Prostate gland (tissue), 2 donors: ENCODE results near the gene TSPAN15. TPM values are rescaled to one million over a fixed set of nuclear protein-coding genes. Genes with fewer than 3 reads are reported as not detected.

Experiments
- DNase-seq: peaks from one replicate; pipeline ENCODE4 v3.0.0-alpha.2; 2019; ENCODE audit warnings: low spot score
- H3K27ac ChIP-seq, 2 donors: fragments of 200-600 bp; sonication (generic); 2 replicates each; pipeline ENCODE4 v1.5.1; 2017 to 2019
- H3K27me3 ChIP-seq: fragments of 200-600 bp; sonication (generic); replicated peaks from 2 replicates; pipeline ENCODE4 v1.5.1; 2019; ENCODE audit not compliant: insufficient read depth
- H3K36me3 ChIP-seq, 2 donors: fragments of 200-600 bp; sonication (generic); 1 replicate in 1 of 2; 2 replicates in 1 of 2; pipeline versions ENCODE4 v1.5.1 to v1.8.1; 2017 to 2019
- H3K4me1 ChIP-seq: fragments of 200-600 bp; sonication (generic); replicated peaks from 2 replicates; pipeline ENCODE4 v1.5.1; 2019
- H3K4me3 ChIP-seq, 2 donors: fragments of 200-600 bp; sonication (generic); 2 replicates each; pipeline ENCODE4 v1.5.1; 2017 to 2019
- H3K9me3 ChIP-seq: fragments of 200-600 bp; sonication (generic); 2 replicates; pipeline ENCODE4 v1.5.1; 2017
- POLR2A ChIP-seq: fragments of 450-650 bp; IDR thresholded peaks from one replicate; pipeline ENCODE4 v1.6.1; 2016; ENCODE audit warnings: antibody characterized with exemption, mild to moderate bottlenecking
- POLR2AphosphoS5 ChIP-seq: sonication (generic); formaldehyde crosslinking; IDR thresholded peaks from one replicate; pipeline ENCODE4 v1.6.1; 2017; ENCODE audit warnings: antibody characterized with exemption
- WGBS: methylation state at CpG from one replicate; pipeline ENCODE4 v1.1.5; 2018; 5-methylcytosine and 5-hydroxymethylcytosine counted together
- intact Hi-C: fragments of 100-400 bp; cut with DNase I; formaldehyde crosslinking; loops from one replicate; pipeline ENCODE4 v1.14.2; 2022
- total RNA-seq, 2 donors: library from RNA; depleted of rRNA; stranded (reverse); fragments of >200 nt; gene quantifications; one replicate each; pipeline ENCODE4 v1.1.0, GENCODE V29; 2016
- TF ChIP-seq, protein P1 (sequence below), 4 experiments: fragments of 200-600 bp in 2 of 4; fragments of 450-650 bp in 2 of 4; sonication (generic) in 2 of 4; IDR thresholded peaks; 1 replicate in 3 of 4; 2 replicates in 1 of 4; pipeline ENCODE4 v1.5.1; 2016 to 2019; ENCODE audit warnings: antibody characterized with exemption in 4 of 4, mild to moderate bottlenecking in 2 of 4, moderate library complexity in 2 of 4

The TSPAN15 gene
- total RNA-seq, 2 donors from 2014 or later: 78.8 to 85.3 TPM

DNA sequence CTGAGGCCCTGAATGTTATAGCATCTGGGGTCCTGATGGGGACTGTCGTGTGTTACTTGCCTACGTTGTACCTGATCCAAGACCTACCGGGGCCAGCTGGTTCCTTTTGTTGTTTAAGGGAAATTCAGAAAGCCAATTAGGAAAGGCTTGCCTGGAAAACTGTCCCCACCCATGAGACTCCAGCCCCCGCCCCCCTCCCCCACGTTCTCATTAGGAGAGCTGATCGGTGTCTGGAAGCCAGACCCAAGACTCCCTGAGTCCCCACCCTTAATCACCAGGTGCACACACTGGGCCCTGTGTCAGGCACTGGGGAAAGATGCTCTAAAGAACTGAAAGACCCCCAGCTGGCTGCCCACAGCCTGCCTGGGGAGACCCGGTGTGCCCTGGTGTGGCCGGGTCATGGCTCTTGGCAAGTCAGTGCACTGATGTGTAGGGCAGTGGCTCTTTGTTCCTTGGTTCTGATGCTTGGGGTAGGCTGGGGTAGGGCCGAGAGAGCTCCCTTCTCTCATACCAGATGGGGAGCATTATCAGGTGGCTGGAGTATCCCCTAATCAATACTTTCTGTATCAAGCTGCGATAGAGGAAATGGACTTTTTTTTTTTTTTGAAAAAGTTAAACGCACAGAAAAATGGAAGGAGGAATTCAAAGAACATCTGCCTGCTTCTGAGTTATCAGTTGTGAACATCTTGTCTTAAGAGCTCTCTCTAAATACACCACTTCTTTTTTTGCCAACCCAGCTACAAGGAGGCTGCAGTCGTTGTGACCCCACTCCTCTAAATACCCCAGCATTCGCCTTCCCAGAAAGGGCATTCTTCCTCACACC, 16.9 kb downstream of the TSPAN15 start:
- Histone ChIP-seq H3K36me3 (no peaks in the 10 kb centered on the region), H3K4me3 (no peak overlapping the region), H3K27ac (peak overlapping the region; percentile 17 to 30), H3K27me3 (no peaks in the 10 kb centered on the region), H3K9me3 (no peaks in the 10 kb centered on the region), H3K4me1 (peaks cover 2% of the 10 kb centered on the region)
- intact Hi-C loops: no loop called here
- no peak for DNase-seq
- 51% methylated on average over 13 of the region's 13 CpGs for WGBS
- TF ChIP-seq POLR2A (no peak), POLR2AphosphoS5 (no peak)
- TF ChIP-seq, protein P1, sequence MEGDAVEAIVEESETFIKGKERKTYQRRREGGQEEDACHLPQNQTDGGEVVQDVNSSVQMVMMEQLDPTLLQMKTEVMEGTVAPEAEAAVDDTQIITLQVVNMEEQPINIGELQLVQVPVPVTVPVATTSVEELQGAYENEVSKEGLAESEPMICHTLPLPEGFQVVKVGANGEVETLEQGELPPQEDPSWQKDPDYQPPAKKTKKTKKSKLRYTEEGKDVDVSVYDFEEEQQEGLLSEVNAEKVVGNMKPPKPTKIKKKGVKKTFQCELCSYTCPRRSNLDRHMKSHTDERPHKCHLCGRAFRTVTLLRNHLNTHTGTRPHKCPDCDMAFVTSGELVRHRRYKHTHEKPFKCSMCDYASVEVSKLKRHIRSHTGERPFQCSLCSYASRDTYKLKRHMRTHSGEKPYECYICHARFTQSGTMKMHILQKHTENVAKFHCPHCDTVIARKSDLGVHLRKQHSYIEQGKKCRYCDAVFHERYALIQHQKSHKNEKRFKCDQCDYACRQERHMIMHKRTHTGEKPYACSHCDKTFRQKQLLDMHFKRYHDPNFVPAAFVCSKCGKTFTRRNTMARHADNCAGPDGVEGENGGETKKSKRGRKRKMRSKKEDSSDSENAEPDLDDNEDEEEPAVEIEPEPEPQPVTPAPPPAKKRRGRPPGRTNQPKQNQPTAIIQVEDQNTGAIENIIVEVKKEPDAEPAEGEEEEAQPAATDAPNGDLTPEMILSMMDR (IDR thresholded peaks at IDR 0.05): no peak

DNA sequence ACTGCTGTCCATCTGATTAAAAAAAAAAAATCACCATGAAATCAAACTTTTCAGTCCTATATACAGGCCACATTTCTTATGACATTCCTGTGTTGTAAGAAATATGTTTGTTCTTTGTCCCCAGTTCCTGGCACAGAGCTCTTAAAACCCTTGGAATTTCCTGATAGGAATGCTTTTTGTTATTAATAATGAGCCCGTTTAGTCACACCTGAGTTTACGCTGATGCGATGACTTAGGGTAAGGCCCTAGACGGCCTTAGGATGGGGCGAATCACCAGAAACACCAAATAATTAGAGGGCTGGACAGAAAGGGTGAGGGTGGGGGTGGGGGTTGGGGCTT, 17.5 kb downstream of the TSPAN15 start:
- H3K4me1 ChIP-seq: peaks cover 2% of the 10 kb centered on the region
- no peaks in the 10 kb centered on the region for H3K36me3 ChIP-seq
- no peaks in the 10 kb centered on the region for H3K27me3 ChIP-seq
- H3K9me3 ChIP-seq: no peaks in the 10 kb centered on the region
- H3K4me3 ChIP-seq: no peak overlapping the region
- WGBS: 55% methylated on average over 5 of the region's 5 CpGs
- DNase-seq: no peak
- peak overlapping the region in 1 of 2 donors; percentile 30 for H3K27ac ChIP-seq
- intact Hi-C loops: no loop called here
- no peak for TF ChIP-seq POLR2AphosphoS5
- TF ChIP-seq, protein P1 (IDR thresholded peaks at IDR 0.05): no peak
- no peak for TF ChIP-seq POLR2A

DNA sequence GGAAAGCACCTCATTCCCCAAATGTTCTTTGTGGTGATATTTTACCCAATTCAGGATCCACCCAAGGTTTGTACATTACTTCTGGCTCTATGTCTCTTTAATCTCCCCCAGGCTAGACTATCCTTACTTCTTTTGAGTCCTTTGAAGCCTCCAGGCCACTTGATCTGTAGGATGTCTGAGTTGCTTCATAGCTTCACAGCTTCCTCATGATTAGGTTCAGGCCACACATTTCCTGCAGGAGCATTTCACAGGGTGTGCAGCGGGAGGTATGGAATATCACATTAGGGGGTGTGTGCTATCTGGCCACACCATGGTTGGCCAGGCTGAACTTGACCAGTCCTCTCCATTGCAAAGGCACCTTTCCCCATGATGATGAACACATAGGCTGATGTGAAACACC, 18.7 kb downstream of the TSPAN15 start:
- Histone ChIP-seq H3K9me3 (no peaks in the 10 kb centered on the region), H3K36me3 (no peaks in the 10 kb centered on the region), H3K4me1 (peaks cover 2% of the 10 kb centered on the region), H3K4me3 (no peak overlapping the region), H3K27me3 (no peaks in the 10 kb centered on the region), H3K27ac (no peak overlapping the region)
- TF ChIP-seq POLR2A: no peak
- intact Hi-C loops: no loop called here
- no peak for DNase-seq
- 90% methylated on average over 1 of the region's 1 CpG for WGBS

DNA sequence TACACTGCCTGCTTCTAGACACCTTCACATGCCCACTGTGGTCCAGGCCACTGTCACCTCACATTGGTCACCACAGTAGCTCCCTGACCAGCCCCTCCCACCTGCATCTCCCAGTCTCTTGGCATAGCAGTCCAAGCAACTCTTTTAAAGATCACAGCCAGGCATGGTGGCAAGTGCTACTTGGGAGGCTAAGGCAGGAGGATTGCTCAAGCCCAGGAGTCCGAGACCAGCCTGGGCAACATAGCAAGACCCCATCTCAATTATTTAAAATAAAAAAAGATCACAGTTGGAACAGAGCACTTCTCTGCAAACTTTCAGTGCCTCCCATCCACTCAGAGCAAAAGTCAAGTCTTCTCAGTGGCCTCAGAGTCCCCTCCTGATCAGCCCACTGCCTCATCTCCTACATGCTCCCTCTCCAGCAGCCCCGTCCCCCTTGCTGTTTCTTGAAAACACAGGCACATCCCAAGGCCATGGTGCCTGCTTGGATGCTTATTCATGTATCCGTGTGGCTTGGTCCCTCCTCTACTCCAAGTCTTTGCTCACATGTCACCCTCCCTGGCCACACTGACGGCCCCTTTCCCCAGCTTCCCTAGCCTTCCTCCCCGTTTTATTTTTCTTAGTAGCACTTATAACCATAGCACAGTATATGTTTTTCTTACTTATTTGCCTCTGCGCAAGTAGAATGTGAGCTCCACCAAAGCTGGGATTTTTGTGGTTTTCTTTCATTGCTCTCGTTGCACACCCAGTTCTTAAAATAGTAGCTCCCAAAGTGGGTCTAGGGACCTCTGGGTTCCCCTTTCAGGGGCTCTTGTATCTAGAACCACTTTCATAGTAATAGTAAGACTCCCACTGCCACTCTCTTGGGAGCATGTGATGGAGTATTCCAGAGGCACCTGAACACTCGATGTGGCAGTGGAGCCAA, 19.5 kb downstream of the TSPAN15 start:
- intact Hi-C loops: no loop called here
- no peak for DNase-seq
- TF ChIP-seq, protein P1 (IDR thresholded peaks at IDR 0.05): no peak
- TF ChIP-seq POLR2A (no peak), POLR2AphosphoS5 (no peak)
- Histone ChIP-seq H3K4me1 (no peaks in the 10 kb centered on the region), H3K36me3 (no peaks in the 10 kb centered on the region), H3K27me3 (no peaks in the 10 kb centered on the region), H3K4me3 (no peak overlapping the region), H3K9me3 (no peaks in the 10 kb centered on the region), H3K27ac (no peak overlapping the region)
- WGBS: 82% methylated on average over 8 of the region's 8 CpGs

DNA sequence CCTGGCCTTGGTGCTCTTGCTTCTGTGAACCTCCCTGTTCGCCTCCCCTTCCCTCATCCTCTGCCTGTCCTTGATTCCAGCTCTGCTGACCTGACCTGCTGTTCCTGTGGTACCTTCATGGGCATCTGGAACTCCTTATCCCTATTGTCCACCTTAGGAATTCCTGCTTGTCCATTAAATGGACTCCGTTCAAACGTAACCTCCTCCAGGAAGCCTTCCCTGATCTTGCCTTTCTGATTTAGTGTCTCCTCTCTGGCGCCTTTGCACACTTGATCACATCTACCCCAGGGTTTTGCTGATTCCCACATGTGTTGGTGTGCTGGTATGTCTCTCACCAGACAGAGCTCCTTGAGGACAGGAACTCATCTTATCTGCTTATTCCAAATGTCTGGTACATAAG, 20.9 kb downstream of the TSPAN15 start:
- no peak overlapping the region for H3K4me3 ChIP-seq
- no peaks in the 10 kb centered on the region for H3K27me3 ChIP-seq
- 94% methylated on average over 4 of the region's 4 CpGs for WGBS
- no peak for DNase-seq
- TF ChIP-seq POLR2A: no peak
- TF ChIP-seq, protein P1 (IDR thresholded peaks at IDR 0.05): no peak
- no peak for TF ChIP-seq POLR2AphosphoS5
- no peaks in the 10 kb centered on the region for H3K9me3 ChIP-seq
- peak overlapping the region in 1 of 2 donors; percentile 71 for H3K27ac ChIP-seq
- H3K4me1 ChIP-seq: no peaks in the 10 kb centered on the region
- H3K36me3 ChIP-seq: no peaks in the 10 kb centered on the region
- intact Hi-C loops: no loop called here
